ENCODE data around the gene PON1.

DNA sequence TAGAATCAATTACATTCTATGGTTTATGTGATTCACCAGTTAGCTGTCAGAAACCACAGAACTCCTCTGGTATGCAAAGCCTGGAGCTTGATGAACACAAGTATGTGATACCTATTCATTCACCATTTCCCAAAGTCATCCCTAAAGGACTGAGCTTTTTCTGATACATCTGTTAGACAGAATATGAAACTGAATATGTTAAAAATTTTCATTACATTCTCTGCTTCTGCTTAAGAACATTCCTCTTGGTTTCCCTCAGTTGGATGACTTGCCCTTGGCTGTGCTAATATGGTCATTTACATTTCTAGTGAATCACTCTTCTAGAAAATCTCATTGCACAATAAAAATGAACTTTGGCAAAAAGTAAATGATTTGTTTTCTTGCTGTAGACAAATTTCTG lies 10.8 kb upstream of the PON1 start:
- TF ChIP-seq, protein P1, sequence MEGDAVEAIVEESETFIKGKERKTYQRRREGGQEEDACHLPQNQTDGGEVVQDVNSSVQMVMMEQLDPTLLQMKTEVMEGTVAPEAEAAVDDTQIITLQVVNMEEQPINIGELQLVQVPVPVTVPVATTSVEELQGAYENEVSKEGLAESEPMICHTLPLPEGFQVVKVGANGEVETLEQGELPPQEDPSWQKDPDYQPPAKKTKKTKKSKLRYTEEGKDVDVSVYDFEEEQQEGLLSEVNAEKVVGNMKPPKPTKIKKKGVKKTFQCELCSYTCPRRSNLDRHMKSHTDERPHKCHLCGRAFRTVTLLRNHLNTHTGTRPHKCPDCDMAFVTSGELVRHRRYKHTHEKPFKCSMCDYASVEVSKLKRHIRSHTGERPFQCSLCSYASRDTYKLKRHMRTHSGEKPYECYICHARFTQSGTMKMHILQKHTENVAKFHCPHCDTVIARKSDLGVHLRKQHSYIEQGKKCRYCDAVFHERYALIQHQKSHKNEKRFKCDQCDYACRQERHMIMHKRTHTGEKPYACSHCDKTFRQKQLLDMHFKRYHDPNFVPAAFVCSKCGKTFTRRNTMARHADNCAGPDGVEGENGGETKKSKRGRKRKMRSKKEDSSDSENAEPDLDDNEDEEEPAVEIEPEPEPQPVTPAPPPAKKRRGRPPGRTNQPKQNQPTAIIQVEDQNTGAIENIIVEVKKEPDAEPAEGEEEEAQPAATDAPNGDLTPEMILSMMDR (conservative IDR thresholded peaks at IDR 0.05; ENCODE audit: low read depth in 2 of 2), result no peak
- TF ChIP-seq ZNF331 (CRISPR knock-in tag; IDR thresholded peaks at IDR 0.05; ENCODE audit: low read depth) (no peak), EZH2 (IDR thresholded peaks at IDR 0.05; ENCODE audit: low read depth, unreplicated experiment) (no peak), POLR2AphosphoS5 (IDR thresholded peaks at IDR 0.05; ENCODE audit: low read depth) (no peak), EZH2phosphoT487 (IDR thresholded peaks at IDR 0.05; ENCODE audit: unreplicated experiment) (no peak), ZNF114 (CRISPR knock-in tag; IDR thresholded peaks at IDR 0.05) (no peak)
- TF ChIP-seq, protein P2, sequence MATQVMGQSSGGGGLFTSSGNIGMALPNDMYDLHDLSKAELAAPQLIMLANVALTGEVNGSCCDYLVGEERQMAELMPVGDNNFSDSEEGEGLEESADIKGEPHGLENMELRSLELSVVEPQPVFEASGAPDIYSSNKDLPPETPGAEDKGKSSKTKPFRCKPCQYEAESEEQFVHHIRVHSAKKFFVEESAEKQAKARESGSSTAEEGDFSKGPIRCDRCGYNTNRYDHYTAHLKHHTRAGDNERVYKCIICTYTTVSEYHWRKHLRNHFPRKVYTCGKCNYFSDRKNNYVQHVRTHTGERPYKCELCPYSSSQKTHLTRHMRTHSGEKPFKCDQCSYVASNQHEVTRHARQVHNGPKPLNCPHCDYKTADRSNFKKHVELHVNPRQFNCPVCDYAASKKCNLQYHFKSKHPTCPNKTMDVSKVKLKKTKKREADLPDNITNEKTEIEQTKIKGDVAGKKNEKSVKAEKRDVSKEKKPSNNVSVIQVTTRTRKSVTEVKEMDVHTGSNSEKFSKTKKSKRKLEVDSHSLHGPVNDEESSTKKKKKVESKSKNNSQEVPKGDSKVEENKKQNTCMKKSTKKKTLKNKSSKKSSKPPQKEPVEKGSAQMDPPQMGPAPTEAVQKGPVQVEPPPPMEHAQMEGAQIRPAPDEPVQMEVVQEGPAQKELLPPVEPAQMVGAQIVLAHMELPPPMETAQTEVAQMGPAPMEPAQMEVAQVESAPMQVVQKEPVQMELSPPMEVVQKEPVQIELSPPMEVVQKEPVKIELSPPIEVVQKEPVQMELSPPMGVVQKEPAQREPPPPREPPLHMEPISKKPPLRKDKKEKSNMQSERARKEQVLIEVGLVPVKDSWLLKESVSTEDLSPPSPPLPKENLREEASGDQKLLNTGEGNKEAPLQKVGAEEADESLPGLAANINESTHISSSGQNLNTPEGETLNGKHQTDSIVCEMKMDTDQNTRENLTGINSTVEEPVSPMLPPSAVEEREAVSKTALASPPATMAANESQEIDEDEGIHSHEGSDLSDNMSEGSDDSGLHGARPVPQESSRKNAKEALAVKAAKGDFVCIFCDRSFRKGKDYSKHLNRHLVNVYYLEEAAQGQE (IDR thresholded peaks at IDR 0.05; ENCODE audit: unreplicated experiment), result no peak
